ENCODE data around the gene IL18.

GRCh38 chr11:112196519-112197087 is 32.7 kb upstream of the IL18 start:
- TF ChIP-seq, protein P1, sequence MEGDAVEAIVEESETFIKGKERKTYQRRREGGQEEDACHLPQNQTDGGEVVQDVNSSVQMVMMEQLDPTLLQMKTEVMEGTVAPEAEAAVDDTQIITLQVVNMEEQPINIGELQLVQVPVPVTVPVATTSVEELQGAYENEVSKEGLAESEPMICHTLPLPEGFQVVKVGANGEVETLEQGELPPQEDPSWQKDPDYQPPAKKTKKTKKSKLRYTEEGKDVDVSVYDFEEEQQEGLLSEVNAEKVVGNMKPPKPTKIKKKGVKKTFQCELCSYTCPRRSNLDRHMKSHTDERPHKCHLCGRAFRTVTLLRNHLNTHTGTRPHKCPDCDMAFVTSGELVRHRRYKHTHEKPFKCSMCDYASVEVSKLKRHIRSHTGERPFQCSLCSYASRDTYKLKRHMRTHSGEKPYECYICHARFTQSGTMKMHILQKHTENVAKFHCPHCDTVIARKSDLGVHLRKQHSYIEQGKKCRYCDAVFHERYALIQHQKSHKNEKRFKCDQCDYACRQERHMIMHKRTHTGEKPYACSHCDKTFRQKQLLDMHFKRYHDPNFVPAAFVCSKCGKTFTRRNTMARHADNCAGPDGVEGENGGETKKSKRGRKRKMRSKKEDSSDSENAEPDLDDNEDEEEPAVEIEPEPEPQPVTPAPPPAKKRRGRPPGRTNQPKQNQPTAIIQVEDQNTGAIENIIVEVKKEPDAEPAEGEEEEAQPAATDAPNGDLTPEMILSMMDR (IDR thresholded peaks at IDR 0.05): no peak
- TF ChIP-seq POLR2A (IDR thresholded peaks at IDR 0.05) (no peak), EP300 (IDR thresholded peaks at IDR 0.05) (no peak), POLR2AphosphoS5 (IDR thresholded peaks at IDR 0.05) (no peak)
